ENCODE measurements around the gene OXSR1.
"Not testable (repeated sequence)": the region's sequence is repeated elsewhere in the genome, so short reads cannot be mapped to it uniquely, and the experiment has no call there.

OXSR1 gene

DNA sequence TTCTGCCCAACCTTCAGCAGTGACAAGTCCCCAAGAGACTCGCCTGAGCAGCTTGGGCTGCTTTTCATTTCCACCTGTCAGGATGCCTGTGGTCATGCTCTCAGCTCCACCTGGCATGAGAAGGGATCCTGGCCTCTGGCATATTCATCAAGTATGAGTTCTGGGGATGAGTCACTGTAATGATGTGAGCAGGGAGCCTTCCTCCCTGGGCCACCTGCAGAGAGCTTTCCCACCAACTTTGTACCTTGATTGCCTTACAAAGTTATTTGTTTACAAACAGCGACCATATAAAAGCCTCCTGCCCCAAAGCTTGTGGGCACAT, 23.4 kb upstream of the OXSR1 start:
- no peak for DNase-seq

DNA sequence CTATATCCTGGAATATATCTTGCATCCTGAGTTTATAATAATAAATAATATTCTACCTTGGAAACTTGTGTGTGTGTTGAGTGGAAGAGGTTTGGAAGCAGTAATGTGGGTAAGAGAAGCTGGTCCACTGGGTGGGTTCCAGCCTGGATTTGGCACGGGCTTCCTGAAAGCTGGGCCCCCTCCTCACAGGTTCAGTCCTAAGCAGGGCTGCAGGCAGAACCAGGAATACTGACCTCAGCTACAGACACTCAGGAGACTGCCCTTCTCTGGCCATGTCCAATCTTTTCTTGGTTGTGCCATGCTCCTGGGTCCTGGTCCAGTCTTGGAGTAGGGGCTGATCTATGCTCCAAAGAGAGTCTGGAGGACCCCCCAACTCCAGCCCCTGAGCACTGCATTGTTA, 22.4 kb upstream of the OXSR1 start:
- no peak for DNase-seq

DNA sequence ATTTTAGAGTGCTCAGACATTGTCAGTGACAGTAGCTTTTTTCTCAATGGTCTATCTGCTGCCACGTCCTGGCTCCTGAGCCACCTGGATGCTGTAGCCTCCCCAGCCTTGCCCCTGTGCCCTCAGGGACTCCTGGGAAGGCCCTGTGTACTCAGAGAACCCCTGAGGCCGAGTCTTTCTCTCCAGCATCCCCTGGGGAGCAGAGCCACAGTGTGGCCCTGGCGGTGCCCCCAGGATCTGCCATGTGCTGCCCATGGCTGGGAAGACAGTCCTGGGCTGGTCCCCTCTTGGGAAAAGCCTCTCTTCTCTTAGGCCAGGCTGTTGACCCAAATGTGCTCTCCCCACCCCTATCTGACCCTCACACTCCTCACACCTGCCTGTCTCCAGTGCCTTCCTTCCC, 21.8 kb upstream of the OXSR1 start:
- DNase-seq: no peak

DNA sequence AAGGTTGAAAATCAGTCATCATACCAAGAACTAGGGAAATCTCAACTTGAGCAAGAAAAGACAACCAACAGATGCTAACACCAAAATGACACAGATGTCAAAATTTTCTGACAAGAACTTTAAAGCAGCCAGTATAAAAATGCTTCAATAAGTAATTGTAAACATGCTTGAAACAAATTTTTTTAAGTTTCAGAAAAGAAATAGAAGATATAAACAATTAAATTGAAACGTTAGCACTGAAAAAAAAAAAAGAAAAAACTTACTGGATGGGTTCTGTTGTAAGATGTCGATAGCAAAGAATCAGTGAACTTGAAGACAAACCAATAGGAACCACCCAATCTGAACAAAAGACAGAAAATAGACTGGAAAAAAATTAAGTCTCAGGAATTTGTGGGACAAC, 18.8 kb upstream of the OXSR1 start:
- no peak for DNase-seq

DNA sequence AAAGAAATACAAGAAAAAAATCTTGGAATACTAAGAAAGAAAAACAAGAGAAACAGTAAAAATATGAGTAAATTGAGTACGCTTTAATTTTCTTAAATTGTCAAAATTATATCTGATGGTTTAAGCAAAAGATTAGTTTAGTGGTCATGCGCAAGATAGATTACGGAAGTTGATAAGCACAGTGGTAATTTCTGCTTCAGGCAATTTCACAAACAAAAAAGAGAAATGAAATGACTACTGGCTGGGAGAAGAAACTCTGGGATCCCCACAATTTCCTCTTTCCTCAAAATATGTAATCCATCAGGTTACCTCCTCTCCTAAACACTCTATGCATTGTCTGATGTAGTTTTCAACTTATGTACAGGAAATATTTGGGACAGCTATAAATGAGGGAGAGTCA, 17.9 kb upstream of the OXSR1 start:
- DNase-seq: no peak

DNA sequence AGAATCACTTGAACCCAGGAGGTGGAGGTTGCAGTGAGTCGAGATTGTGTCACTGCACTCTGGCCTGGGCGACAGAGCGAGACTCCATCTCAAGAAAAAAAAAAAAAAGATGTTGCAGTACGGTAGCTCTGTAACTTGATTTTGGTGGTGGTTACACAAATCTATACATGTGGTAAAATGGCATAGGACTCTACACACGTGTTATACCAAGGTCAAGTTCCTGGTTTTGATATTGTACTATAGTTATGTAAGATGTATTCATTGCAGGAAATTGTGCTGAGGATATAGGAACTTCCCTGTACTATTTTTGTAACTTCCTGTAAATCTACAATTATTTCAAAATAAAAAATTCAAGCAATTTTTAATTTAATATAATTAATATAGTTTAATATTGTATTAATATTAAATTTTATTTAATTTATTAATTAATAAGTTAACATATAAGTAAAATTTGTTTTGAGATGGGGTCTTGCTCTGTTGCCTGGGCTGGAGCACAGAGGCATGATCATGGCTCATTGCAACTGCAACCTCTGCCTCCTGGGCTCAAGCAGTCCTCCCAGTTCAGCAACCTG, 16.9 kb upstream of the OXSR1 start:
- DNase-seq: no peak

DNA sequence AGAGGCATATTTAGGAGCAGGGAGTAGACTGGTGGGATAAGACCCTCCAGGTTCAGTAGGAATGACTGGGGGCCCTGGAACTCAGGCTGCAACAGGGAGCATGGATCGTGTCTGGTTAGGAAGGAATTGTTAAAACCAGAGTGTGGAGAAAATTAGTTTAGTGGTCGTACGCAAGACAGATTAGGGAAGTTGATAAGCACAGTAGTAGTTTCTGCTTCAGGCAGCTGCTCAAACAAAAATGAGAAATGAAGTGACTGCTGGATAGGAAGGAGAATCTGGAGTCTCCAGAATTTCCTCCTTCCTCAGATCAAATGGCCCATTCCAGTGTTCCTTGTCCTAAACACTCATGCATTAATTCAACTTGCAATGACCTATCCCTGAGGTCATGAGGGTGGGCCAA, 15.6 kb upstream of the OXSR1 start:
- no peak for DNase-seq

DNA sequence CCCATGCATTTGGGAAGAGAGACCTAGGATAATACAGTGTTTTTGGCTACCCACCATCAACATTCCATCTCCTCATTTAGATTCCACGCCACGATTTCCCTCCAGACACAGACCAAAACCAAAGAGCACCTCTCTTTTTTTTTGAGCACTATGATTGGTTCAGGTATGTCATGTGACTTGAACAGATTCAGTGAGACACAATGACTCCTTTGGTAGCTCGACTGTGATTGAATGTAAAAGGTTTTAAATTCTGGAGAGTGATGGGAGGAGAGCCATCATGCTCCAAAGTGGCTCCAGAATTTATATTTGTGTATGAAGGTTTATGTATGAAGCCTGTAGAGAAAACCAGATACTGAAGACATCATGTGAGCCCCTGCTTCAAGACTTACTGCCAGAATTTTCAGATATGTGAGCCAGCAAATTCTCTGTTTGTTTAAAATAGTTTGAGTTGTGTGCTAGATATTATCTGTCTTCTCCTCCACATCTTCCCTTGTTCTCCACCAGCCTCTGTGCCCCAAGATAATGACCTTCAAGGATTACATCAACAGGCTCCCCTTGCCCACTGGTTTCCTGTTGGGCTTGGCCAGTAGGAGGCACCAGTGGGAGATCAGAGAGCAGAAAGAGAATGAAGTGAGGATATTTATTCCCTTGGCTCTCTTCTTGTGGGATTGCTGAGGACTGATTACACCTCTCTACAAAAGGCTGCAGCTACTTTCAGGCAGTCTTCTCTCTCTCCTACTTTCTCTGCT, 14.4 kb upstream of the OXSR1 start:
- DNase-seq: no peak

DNA sequence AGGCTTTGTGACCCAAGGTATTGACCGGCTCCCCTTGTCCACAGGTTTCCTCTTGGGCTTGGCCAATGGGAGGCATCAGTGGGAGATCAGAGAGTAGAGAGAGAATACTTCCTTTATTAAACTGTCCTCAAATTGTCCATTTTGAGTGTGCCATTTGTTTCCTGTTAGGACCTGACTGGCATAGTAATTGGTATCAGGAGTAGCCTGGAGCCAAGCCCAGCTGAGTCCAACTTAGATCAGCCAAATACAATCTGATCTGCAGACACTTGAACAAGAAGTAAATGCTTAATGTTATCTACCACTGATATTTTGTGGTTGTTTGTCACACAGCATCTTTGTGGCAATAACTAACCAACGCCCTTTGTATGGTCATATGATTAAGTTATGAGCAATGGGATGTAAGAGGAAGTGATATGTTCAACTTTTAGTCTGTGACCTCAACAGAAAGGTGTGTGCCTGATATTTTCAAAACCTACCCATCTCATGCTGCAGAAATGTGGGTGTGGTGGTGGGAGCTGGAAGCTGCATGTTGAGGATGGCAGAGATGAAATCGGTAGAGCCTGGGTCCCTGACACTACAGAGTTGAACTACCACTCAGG, 13.6 kb upstream of the OXSR1 start:
- DNase-seq: peak in 1 of 51 donors; percentile 7

DNA sequence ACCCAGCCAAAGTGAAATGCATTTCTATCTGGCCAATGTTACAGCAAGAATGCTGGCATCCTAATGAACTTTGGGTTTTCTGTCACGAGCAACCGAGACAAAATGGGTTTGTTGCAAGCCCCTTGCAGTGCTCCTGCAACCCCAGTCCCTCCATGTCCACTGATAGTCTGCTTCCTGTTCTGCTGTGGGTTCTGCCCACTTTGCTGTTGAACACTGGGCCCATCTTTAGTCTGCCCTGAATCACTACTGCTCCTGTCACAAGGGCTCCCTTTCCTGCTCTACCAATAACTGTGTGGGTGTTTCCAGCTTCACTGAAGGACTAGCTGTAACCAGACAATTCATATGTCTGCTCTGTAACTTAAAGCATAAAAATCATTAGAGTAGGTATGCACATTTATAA, 12.7 kb upstream of the OXSR1 start:
- DNase-seq: no peak

DNA sequence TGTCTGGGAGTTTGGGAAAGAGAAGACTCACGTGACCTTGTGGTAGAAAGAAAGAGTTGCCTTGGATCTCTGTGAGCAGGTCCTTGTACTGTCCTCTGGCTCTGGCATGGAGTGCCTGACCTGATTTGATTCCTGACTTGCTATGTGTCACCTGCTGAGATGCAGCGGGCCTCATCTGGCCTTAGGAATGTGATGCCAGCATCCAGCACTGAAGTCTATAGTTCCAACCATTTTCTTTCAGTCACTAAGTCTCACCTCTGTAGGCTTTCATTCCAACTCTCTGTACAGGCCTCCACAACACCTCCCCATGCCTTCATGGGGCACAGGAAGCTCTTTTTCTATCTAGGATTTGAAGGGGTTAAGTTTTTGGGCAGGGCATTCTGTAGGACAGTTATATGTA, 12.1 kb upstream of the OXSR1 start:
- no peak for DNase-seq

DNA sequence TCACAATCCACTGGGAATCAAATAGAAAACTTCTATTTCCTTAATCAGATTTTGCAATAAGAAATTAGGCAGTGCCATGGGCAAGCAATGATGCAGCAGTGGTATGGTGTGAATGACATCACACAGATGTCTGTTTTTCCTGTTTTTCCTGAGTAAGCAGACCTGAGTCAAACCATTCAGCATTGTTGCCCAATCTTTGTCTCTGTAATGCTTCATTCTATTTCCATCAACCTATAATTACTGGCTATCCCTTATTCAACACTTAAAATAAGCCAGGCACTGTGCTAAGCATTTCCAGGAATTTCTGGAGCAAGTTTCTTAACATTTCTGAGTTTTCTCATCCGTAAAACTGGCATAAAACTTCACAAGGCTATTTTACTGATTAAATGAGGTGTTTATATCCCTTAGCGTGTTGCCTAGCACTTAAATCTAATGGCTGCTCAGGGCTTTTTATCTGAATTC, 11.3 kb upstream of the OXSR1 start:
- no peak for DNase-seq

DNA sequence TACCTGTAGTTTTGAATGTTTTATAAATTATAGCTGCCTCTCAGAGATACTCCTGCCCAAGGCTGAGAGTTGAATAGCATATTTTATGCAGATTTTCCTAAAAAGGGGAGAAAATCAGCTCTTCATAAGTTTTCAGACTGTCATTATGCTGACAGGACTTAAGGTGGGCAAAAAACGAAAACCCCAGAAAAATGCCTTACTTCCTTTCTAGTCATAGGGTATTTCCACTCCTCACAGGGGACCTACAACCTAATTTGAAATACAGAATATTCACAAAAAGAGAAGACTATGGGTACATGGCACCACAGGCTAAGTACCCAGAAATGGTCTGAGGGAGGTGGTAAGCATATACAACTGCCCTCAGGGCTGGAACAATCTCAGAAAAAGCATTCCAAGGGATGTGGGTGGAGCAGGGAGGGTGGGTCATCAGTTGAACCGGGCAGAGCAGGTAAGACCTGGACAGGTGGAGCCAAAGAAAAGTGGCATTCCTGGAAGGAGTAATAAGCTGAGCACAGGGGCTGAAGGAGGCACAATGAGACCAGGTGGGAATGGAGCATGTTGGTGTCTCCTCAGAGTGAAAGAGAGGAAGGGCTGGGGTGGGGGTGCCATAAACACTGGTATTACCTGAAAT, 10.6 kb upstream of the OXSR1 start:
- no peak for DNase-seq

DNA sequence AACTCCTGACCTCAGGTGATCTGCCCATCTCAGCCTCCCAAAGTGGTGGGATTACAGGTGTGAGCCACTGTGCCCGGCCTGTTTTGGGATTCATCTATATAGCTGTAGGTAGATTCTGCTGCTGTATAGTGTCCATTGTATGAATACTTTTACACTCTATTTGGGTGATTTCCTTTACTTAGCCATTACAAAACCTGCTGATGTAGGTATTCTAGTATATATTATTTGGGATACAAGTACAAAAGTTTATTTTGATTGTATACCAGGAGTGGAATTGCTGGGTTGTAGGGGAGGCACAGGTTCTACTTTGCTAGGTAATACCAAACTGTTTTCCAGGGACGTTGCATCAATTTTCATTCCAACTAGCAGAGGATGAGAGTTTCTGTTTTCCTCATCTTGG, 9.5 kb upstream of the OXSR1 start:
- DNase-seq: no peak

DNA sequence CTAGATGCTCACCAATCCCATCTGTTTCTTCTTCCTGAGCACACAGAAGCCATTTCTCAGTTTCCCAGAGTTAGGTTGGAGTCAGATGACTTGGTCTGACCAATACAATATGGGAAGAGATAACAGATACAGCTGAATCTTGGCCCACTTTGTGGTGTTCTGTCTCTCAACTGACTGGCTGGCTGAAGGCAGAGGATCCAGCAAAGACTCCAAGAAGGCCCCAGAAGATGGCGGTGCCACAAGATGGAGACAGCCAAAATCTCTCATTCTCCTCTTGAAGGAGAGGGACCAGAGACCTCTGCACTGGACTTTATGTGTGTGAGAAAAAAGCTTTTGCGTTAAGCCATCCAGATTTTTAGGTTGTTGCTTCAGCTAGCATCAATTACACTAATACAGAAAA, 8.2 kb upstream of the OXSR1 start:
- no peak for DNase-seq

DNA sequence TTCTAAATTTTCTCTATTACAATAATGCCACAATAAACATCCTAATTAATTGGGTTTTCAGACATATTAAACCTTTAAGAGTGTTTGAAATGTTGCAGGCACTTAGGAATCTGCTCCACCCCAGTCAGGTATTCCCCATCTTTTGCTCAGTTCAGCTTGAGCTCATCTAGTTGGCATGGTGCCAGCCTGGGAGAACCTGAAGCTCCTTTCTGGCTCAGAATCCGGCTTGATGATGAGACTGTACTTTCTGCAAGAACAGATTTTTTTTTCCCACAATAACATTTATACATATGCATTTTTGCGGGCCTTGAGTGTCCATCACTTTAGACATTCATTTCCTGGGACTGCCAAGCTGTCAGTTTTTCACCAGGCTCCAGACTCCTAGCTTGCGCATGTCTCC, 7.7 kb upstream of the OXSR1 start:
- DNase-seq: peak in 1 of 51 donors; percentile 8

DNA sequence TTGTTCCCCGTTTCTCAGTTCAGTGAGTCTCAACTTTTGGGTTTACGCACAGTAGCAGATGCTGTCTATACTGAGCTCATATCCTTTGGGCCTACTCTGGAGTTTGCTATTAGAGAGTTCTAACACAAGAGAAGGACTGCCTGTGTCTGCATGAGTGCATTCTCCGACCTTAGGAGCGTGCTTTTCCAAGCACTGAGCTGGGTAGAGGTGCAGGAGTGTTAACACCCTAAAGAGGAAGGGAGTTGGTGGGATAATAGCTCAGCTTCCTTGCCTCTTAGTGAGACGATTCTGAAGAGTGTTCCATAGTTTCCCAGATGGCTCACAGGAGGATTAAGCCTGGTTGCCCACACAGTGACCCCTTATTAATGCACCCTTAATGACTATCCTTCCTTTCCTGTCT, 6.9 kb upstream of the OXSR1 start:
- no peak for DNase-seq

DNA sequence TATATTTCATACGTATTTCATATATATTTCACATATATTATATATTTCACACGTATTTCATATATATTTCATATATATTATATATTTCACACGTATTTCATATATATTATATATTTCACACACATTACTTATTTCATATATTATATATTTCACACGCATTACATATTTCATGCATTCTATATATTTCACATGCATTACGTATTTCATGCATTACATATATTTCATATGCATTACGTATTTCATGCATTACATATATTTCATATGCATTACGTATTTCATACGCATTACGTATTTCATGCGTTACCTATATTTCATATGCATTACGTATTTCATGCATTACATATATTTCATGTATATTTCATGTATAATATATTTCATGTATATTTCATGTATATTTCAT, 4.6 kb upstream of the OXSR1 start:
- DNase-seq: not testable (repeated sequence)

DNA sequence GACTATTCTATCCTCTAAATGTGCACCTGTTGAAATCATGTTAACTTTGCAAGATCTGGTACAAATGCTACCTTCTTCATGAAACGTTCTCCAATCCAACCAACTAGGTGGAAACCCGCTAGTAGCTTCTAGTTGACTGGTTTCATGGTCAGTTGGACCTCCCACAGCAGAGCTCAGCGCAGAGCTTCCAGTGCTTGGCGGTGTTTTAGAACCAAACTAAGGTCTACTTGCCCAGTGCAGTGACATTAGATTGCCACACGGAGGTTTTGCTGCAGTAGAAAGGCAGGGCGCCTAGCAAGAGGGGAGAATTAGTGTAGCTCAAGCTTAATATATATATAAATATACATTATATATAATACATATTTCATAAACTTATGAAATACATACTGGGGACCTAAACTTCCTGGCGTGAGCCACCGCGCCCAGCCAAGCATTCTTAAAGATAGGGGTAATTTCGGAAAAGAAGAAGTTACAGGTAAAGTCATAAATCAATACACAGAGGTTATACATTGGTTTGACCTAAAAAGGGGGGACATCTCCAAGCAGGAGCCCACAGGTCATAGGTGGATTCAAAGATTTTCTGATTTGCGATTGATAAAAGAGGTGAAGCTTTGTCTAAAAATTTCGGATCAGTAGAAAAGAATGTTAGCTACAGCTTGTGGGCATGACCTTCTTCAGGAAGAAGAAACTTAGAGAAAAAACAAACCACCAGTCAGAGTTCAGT, 2.1 kb upstream of the OXSR1 start:
- no peak for DNase-seq

DNA sequence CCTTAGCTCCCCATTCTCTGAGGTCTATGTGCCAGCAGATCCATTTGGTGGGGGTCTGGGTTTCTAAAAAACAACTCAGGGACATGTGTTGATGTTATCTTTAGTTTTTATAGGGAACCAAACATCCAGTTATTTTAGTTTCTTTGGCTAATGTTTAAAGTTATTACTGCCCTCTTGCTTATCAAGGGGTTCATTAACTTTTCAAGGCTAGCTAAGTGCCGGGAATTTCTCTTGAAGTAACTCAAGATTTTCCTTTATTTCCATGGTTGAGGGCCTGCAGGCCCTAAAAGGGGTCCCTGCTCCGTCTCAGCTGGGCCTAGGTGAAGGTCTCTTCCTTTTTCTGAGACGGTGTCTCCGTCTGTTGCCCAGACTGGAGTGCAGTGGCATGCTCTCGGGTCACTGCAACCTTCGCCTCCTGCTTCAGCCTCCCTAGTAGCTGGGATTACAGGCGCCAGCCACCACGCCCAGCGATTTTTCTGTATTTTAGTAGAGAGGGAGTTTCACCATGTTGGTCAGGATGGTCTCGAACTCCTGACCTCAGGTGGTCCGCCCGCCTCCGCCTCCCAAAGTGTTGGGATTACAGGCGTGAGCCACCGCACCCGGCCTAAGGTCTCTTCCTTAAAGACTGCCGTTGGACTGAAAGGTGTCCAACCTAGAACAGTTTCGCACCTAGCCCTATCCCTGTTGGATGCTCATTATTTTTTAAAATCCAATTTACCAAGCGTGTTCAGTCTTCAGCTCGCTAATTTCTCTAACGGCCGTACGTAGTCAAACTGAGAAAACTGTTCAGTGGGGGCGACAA, 1.3 kb upstream of the OXSR1 start:
- DNase-seq: no peak

DNA sequence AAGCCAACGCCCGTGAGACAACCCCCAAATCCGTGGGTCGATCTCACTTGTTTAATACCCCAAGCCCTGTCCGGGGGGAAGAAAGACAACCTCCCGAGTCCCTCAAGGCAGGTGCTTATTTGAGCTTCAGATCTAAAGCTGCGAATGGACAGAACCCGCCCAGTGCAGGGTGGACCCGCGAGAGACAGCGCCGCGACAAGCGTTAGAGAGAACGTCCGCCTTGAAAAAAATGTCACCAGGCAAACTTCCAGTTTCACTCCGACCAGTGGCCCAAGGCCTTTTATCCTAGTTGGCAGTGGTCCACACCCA, 740 bp upstream of the OXSR1 start:
- no peak for DNase-seq

Measured in hypothalamus (tissue), 51 donors.